Mesenchymal stem cell (in vitro differentiated cells and primary cell): ENCODE measurements around the gene DBR1.

Source experiments
- DNase-seq: peaks from one replicate; pipeline ENCODE4 v3.0.0-alpha.2; 2013
- H2AFZ ChIP-seq: one replicate; pipeline ENCODE4 v1.6.1; 2013; ENCODE audit warnings: low read depth, mild to moderate bottlenecking, control low read depth, inconsistent platforms, low read length, moderate library complexity
- H2AK5ac ChIP-seq: 2 replicates; pipeline ENCODE4 v1.6.1; 2013; ENCODE audit warnings: low read length, moderate library complexity, mild to moderate bottlenecking, inconsistent platforms; ENCODE audit not compliant: severe bottlenecking
- H2BK120ac ChIP-seq: one replicate; pipeline ENCODE4 v1.6.1; 2013; ENCODE audit warnings: low read depth, mild to moderate bottlenecking, inconsistent platforms, low read length, moderate library complexity
- H2BK12ac ChIP-seq, 2 experiments: one replicate each; pipeline ENCODE4 v1.6.1; 2013; ENCODE audit warnings: inconsistent platforms in 2 of 2, low read length in 2 of 2, mild to moderate bottlenecking in 2 of 2, moderate library complexity in 2 of 2, control low read depth in 1 of 2
- H2BK15ac ChIP-seq: one replicate; pipeline ENCODE4 v1.6.1; 2013; ENCODE audit warnings: mild to moderate bottlenecking, low read depth, inconsistent platforms; ENCODE audit not compliant: poor library complexity, severe bottlenecking
- H2BK5ac ChIP-seq: 2 replicates; pipeline ENCODE4 v1.6.1; 2013; ENCODE audit warnings: low read depth, mild to moderate bottlenecking, low read length, control low read depth, inconsistent platforms; ENCODE audit not compliant: poor library complexity, severe bottlenecking
- H3K14ac ChIP-seq, 2 experiments: one replicate each; pipeline ENCODE4 v1.6.1; 2013; ENCODE audit warnings: inconsistent platforms in 2 of 2, low read length in 2 of 2, control low read depth in 1 of 2, mild to moderate bottlenecking in 1 of 2, moderate library complexity in 1 of 2
- H3K18ac ChIP-seq, 2 experiments: one replicate each; pipeline ENCODE4 v1.6.1; 2013; ENCODE audit warnings: inconsistent platforms in 2 of 2, low read length in 2 of 2, control low read depth in 1 of 2, low read depth in 1 of 2, mild to moderate bottlenecking in 1 of 2
- H3K23ac ChIP-seq, 2 experiments: one replicate each; pipeline ENCODE4 v1.6.1; 2013; ENCODE audit warnings: inconsistent platforms in 2 of 2, low read length in 2 of 2, mild to moderate bottlenecking in 2 of 2, moderate library complexity in 2 of 2, control low read depth in 1 of 2
- H3K27ac ChIP-seq: 2 replicates; pipeline ENCODE4 v1.5.1; 2013; ENCODE audit warnings: mild to moderate bottlenecking, moderate library complexity, low read length, control low read depth, inconsistent platforms; ENCODE audit not compliant: poor library complexity, severe bottlenecking
- H3K27me3 ChIP-seq, 2 experiments: 2 replicates each; pipeline versions ENCODE4 v1.6.1 to v1.7.0; 2013; ENCODE audit warnings: low read length in 2 of 2, mild to moderate bottlenecking in 2 of 2, moderate library complexity in 2 of 2, control low read depth in 1 of 2, inconsistent platforms in 1 of 2; ENCODE audit not compliant: control insufficient read depth in 1 of 2, insufficient read depth in 1 of 2
- H3K36me3 ChIP-seq, 2 experiments: 2 replicates each; pipeline versions ENCODE4 v1.6.1 to v1.7.0; 2013; ENCODE audit warnings: low read length in 2 of 2, control low read depth in 1 of 2, inconsistent platforms in 1 of 2, low read depth in 1 of 2, mild to moderate bottlenecking in 1 of 2; ENCODE audit not compliant: insufficient read depth in 2 of 2, control insufficient read depth in 1 of 2
- H3K4ac ChIP-seq, 2 experiments: one replicate each; pipeline ENCODE4 v1.6.1; 2013; ENCODE audit warnings: inconsistent platforms in 2 of 2, low read length in 2 of 2, mild to moderate bottlenecking in 2 of 2, moderate library complexity in 2 of 2, control low read depth in 1 of 2, low read depth in 1 of 2
- H3K4me1 ChIP-seq: 2 replicates; pipeline ENCODE4 v1.6.1; 2013; ENCODE audit warnings: low read depth, low read length, control low read depth; ENCODE audit not compliant: control insufficient read depth, insufficient read depth
- H3K4me2 ChIP-seq: 2 replicates; pipeline ENCODE4 v1.6.1; 2013; ENCODE audit warnings: low read length, mild to moderate bottlenecking, inconsistent platforms; ENCODE audit not compliant: poor library complexity, severe bottlenecking
- H3K4me3 ChIP-seq, 2 experiments: 2 replicates each; pipeline versions ENCODE4 v1.5.1 to v1.7.0; 2013; ENCODE audit warnings: low read length in 2 of 2, mild to moderate bottlenecking in 2 of 2, control low read depth in 1 of 2, low read depth in 1 of 2; ENCODE audit not compliant: insufficient read depth in 1 of 2
- H3K79me1 ChIP-seq: replicated peaks from 2 replicates; pipeline ENCODE4 v1.6.1; 2013; ENCODE audit warnings: mild to moderate bottlenecking, control low read depth, low read length, inconsistent platforms; ENCODE audit not compliant: poor library complexity, severe bottlenecking
- H3K9ac ChIP-seq: 2 replicates; pipeline ENCODE4 v1.7.0; 2013; ENCODE audit warnings: mild to moderate bottlenecking, low read length, moderate library complexity
- H3K9me3 ChIP-seq: 2 replicates; pipeline ENCODE4 v1.7.0; 2013; ENCODE audit warnings: mild to moderate bottlenecking, low read length; ENCODE audit not compliant: control insufficient read depth
- H4K8ac ChIP-seq: one replicate; pipeline ENCODE4 v1.6.1; 2013; ENCODE audit warnings: inconsistent platforms, mild to moderate bottlenecking, low read length, moderate library complexity
- H4K91ac ChIP-seq: one replicate; pipeline ENCODE4 v1.6.1; 2013; ENCODE audit warnings: mild to moderate bottlenecking, low read length, inconsistent platforms
- WGBS: methylation state at CpG from one replicate; pipeline ENCODE4 v1.1.7; 2013; ENCODE audit warnings: mixed read lengths; 5-methylcytosine and 5-hydroxymethylcytosine counted together

The DBR1 gene

GRCh38 chr3:138173769-138174420, 826 bp downstream of the DBR1 start:
- Histone ChIP-seq H3K4me3 (peak overlapping the region; percentile 87 to 99), H2BK120ac (no peak overlapping the region), H3K9me3 (no peaks in the 10 kb centered on the region), H2AFZ (peak overlapping the region; percentile 78), H2BK12ac (no peak overlapping the region), H3K36me3 (peaks cover 9 to 35% of the 10 kb centered on the region in 2 experiments), H2AK5ac (no peak overlapping the region), H3K9ac (peak overlapping the region; percentile 89), H2BK5ac (no peak overlapping the region), H3K4me1 (peaks cover 8% of the 10 kb centered on the region), H4K8ac (no peak overlapping the region), H3K4me2 (peak overlapping the region; percentile 65), H4K91ac (no peak overlapping the region), H3K27ac (no peak overlapping the region), H3K18ac (peak overlapping the region in 1 of 2 experiments; percentile 99), H3K23ac (no peak overlapping the region), H3K14ac (peak overlapping the region in 1 of 2 experiments; percentile 100), H3K79me1 (peaks cover 14% of the 10 kb centered on the region), H3K4ac (peak overlapping the region in 1 of 2 experiments; percentile 99), H3K27me3 (no peaks in the 10 kb centered on the region), H2BK15ac (no peak overlapping the region)
- WGBS, result 76% methylated on average over 12 of the region's 13 CpGs
- DNase-seq, result no peak

- Histone ChIP-seq H3K9me3 (no peaks in the 10 kb centered on the region), H2AK5ac (no peak overlapping the region), H3K23ac (no peak overlapping the region), H3K4me1 (peaks cover 8% of the 10 kb centered on the region), H3K18ac (no peak overlapping the region), H2AFZ (no peak overlapping the region), H3K27ac (no peak overlapping the region), H2BK12ac (no peak overlapping the region), H4K91ac (no peak overlapping the region), H3K36me3 (peaks cover 12 to 45% of the 10 kb centered on the region in 2 experiments), H3K9ac (no peak overlapping the region), H2BK15ac (no peak overlapping the region), H2BK5ac (no peak overlapping the region), H3K79me1 (peaks cover 16% of the 10 kb centered on the region), H4K8ac (no peak overlapping the region), H3K4me3 (no peak overlapping the region), H3K4ac (no peak overlapping the region), H3K4me2 (no peak overlapping the region), H3K27me3 (no peaks in the 10 kb centered on the region), H2BK120ac (no peak overlapping the region), H3K14ac (no peak overlapping the region)
- no peak for DNase-seq
- WGBS, result 100% methylated on average over 1 of the region's 2 CpGs
Observed at GRCh38 chr3:138172625-138173024, 2.1 kb downstream of the DBR1 start.

GRCh38 chr3:138165061-138165460, 9.7 kb downstream of the DBR1 start:
- Histone ChIP-seq H2BK15ac (no peak overlapping the region), H2AK5ac (no peak overlapping the region), H3K4me1 (no peaks in the 10 kb centered on the region), H3K23ac (no peak overlapping the region), H3K9me3 (no peaks in the 10 kb centered on the region), H3K4me3 (no peak overlapping the region), H3K14ac (no peak overlapping the region), H3K4me2 (no peak overlapping the region), H3K4ac (no peak overlapping the region), H2AFZ (no peak overlapping the region), H4K8ac (no peak overlapping the region), H3K27ac (no peak overlapping the region), H2BK120ac (no peak overlapping the region), H2BK12ac (no peak overlapping the region), H3K36me3 (peaks cover 15 to 91% of the 10 kb centered on the region in 2 experiments), H3K18ac (no peak overlapping the region), H4K91ac (no peak overlapping the region), H3K9ac (no peak overlapping the region), H2BK5ac (no peak overlapping the region), H3K79me1 (peaks cover 11% of the 10 kb centered on the region), H3K27me3 (no peaks in the 10 kb centered on the region)
- WGBS, result 100% methylated on average over 2 of the region's 2 CpGs
- no peak for DNase-seq

GRCh38 chr3:138157743-138158142, 17.0 kb downstream of the DBR1 start:
- no peak for DNase-seq
- H3K4ac ChIP-seq, result no peak overlapping the region
- no peak overlapping the region for H3K4me3 ChIP-seq
- H3K79me1 ChIP-seq, result no peaks in the 10 kb centered on the region
- WGBS, result 100% methylated on average over 4 of the region's 4 CpGs
- H3K23ac ChIP-seq, result no peak overlapping the region
- no peak overlapping the region for H3K27ac ChIP-seq
- no peak overlapping the region for H3K4me2 ChIP-seq
- no peak overlapping the region for H3K14ac ChIP-seq
- H2AK5ac ChIP-seq, result no peak overlapping the region
- H3K4me1 ChIP-seq, result no peaks in the 10 kb centered on the region
- H4K8ac ChIP-seq, result no peak overlapping the region
- no peak overlapping the region for H3K9ac ChIP-seq
- peaks cover 0 to 25% of the 10 kb centered on the region in 2 experiments for H3K36me3 ChIP-seq
- H2BK12ac ChIP-seq, result no peak overlapping the region
- no peak overlapping the region for H2AFZ ChIP-seq
- no peak overlapping the region for H2BK15ac ChIP-seq
- no peaks in the 10 kb centered on the region for H3K9me3 ChIP-seq
- no peak overlapping the region for H3K18ac ChIP-seq
- H3K27me3 ChIP-seq, result no peaks in the 10 kb centered on the region
- no peak overlapping the region for H4K91ac ChIP-seq
- no peak overlapping the region for H2BK120ac ChIP-seq
- H2BK5ac ChIP-seq, result no peak overlapping the region
